Activated CD4-positive, alpha-beta T cell treated with anti-CD3 and anti-CD28 coated beads, Interleukin-2, amount 50 U/mL, for 48 hours (primary cell): ENCODE results near the gene MAMDC2.
"Not testable (repeated sequence)": the region's sequence is repeated elsewhere in the genome, so short reads cannot be mapped to it uniquely, and the experiment has no call there.

Experiments
- DNase-seq, 2 experiments: peaks; one replicate each; pipeline ENCODE4 v3.0.0-alpha.2; 2020

MAMDC2 gene

DNA sequence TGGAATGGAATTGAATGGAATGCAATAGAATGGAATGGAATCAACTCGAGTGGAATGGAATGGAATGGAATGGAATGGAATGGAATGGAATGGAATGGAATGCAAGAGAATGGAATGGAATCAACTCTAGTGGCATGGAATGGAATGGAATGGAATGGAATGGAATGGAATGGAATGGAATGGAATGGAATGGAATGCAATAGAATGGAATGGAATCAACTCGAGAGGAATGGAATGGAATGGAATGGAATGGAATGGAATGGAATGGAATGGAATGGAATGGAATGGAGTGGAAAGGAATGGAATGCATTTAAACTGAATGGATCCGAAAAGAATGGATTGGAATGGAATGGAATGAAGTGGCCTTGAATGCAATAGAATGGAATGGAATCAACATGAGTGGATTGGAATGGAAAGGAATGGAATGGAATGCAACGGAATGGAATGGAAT is 5.5 kb upstream of the MAMDC2 start:
- not testable (repeated sequence) for DNase-seq

DNA sequence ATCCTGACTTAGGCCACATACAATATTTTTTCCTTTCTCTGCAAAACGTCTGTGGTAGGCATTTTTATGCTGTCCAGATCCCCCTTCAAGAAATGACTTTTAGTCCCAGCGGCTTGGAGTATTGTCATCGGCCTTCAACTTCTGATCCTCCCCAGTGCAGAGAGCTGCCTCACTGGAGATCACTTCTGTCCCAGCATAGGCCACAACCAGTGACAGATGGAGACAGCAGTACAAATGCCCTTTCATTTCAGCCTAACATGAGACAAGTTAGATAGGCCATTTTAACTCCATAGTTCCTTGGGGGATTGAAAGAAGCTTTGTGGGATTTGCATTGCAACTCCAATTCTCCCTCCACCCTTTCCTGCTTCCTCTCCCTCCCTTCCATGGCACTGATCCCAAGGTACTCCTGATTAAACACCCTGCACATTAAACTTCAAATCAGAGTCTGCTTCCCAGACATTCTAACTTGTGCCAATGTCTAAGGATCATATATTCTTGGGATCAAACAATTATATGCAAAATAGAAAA is 3.2 kb upstream of the MAMDC2 start:
- DNase-seq: no peak

DNA sequence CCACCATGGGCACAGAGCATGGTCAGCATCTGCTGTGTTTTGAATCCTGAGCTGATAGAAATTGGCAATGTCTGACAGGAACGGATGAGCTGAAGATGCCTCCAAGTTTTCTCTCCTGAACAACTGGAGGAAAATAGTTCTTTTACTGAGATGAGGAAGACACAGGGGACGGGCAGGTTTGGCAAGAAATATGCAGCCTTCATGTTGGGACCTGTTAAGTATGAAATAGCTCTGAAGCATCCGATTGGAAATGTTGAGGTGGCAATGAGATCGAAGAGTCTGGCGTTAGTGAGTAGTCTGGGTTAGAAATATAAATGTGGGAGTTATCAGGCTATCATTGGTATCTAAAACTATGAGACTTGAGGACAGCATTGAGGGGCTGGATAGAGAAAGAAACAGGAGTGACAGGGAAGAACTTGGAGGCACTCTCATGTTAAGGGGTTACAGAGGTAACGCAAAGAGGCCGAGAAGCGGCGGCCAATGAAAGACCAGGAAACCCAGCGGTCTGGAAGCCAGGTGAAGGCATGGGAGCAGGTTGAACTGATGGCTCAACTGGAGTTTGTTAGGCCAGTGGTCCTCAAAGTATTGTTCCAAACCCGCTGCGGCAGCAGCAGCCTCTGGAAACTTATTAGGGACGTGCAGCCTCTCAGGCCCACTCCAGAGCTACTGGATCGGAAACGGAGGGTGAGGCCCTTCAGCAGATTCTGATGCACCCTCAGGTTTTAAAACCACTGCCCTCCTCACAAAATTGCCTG is 1.0 kb upstream of the MAMDC2 start:
- DNase-seq: no peak

DNA sequence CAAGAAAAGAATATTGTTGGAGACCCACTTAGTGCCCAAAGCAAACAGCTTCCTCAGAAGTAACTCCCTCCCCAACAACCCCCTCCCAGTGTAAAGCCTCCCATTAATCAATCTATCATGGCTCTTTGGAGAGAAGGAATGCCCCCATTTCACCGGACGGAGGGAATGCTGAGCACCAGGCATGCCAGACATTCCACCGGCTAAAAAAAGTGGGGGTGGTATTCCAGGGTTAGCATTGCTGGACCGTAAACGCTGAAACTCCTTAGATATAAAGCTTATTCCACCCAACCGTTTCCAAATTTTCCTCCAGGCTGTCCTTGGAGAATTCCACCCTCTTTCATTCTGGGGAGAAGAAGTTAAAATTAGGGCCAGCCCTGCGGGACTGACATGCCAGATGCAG is 363 bp upstream of the MAMDC2 start:
- no peak for DNase-seq

DNA sequence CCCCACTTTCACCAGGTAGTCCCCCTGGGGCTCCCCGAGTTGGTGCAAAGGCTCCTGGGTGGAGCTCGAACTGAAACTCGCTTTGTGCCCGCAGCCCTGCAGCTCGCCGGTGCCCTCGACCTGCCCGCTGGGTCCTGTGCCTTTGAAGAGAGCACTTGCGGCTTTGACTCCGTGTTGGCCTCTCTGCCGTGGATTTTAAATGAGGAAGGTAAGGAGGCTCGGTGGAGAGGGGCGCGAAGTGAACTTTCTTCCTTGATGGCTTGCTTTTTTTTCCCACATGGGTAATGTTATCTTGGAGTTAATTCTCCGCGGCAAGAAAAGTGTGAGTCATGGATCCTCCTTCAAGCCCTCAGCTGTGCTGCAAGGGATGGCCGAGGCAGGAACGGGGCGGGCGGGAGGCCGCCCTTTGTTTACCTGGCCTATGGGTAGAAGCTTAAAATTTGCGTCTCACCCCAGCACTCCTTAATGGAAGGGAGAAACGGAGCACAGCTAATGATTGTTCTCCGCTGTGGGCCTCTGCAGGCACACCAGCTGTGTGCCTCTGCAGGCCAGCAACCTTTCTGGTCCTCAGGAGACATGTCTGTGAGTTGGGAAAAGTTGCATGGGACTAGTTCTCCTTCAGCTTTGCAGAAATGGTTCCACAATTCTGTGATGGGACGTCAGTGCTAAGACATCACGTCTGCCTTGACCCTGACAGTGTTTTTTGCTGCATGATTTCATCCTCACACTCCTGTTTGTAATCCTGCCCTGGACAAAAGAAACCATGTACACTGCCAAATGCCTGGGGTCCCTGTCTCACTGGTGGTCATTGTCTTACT is 1.1 kb downstream of the MAMDC2 start:
- no peak for DNase-seq

DNA sequence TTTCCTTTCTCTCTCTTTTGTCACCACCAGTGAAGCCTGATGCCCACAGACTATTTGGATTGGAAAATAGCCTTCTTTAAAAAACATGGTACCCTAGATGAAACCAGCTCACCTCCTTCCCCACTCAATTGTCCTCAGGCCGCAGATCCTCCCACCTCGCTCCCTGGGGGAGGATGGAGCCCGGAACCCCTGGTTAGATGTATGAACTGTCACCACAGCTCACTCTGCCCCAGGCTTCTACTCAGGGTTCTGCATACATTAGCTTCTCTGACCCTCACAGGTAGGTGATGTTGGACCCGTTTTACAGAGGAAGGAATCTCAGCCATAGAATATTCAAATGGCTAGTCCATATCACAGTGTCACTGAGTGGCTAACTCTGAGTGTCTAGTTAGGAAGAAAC is 1.8 kb downstream of the MAMDC2 start:
- no peak for DNase-seq

DNA sequence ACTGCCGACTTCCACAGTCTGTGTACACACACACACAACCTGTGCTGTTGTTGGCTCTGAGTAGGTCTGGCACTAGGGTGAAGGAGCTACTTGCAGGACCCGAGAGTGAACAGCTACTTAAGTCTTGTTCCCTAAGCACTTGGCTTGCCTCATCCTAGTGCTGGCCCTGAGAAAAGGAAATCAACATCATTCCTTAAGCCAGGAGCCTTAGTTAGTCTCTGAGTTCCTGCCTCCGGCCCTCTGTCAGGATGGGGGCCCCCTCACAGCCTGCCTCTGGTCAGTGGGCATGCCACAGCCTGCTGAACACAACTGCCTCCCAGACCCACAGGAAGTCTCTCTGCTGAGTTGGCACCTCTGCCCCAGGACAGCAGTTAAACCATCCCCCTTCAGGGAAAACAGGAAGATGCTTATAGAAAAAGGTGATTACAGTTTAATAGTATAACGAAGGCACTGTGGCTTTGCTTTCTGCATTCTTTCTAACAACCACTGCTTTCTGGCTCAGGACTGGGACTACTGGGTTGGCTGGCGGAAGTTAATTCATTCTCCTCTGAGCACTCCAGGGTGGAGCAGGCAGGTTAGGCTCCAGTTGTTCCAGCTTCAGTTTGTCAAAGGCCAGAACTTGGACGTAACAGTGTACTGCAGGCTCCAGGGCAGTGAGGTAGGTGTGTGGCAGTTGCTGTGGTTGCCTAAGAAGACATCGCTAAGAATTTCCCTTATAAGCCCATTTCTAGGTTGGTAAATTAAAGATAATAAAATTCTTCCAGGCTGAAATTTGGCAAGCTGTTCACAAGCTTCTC is 2.8 kb downstream of the MAMDC2 start:
- DNase-seq: no peak

DNA sequence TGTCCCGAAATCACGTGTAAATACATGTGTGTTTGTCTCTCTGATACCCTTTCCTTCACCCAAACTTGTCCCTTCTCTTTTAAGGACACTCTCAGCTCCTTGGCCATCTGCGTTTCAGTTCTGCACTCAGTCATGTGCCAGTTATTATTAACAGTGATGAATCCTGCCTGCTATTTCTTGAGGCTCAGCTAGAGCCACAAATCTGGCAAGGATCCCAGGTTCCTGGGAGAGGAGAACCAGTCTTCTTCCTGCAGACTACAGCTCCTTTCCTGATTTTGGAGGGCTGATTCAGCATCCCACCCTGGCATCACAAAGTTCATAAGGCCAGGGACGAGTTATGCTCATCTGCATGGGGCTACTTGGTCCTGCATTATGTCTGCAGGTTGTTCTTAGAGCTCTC is 5.6 kb downstream of the MAMDC2 start:
- no peak for DNase-seq

DNA sequence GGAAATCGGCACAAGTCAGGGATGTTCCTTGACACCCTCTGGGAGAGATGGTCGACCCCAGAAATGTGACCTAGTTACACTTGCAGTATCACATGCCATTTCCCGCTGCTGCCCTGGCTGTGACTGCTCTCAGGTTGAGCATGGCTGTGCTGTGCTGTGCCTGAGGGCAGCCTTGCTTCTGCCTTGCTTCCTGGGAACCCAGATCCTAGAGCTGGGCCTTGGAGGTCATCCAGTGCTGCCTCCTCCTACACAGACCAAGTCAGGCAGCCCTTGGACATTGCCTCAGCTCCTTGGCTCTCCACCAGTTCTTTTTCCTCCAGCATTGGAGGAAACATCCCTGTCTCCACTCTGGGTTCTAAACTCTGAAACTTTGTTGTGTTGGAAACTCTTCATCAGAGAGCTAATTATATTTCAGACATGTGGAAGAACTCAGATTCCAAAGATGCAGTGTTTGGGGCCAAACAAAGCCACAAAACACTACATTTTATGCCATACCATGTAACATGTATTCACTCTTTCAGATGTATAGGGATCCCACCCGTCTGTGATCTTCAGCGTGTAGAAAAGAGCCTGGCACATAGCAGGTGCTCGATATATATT is 6.1 kb downstream of the MAMDC2 start:
- no peak for DNase-seq

DNA sequence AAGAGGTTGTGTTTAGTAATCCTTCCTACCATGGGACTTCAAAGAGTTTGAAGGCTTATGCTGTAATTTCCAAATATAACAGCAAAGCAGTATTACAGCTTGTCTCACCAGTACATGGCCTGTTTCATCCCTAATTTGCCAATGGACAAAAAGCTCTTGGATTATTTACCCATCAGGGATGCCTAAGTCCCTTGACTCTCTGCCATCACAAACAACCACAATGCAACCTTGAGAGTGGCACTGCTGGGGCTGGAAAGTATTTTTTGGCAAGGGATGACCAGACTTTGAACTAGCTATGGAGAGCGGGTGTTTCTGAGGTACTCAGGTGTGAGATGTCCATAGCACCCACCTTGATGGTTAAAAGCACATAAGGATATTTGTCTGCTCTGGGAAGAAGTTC is 9.1 kb downstream of the MAMDC2 start:
- DNase-seq: no peak

DNA sequence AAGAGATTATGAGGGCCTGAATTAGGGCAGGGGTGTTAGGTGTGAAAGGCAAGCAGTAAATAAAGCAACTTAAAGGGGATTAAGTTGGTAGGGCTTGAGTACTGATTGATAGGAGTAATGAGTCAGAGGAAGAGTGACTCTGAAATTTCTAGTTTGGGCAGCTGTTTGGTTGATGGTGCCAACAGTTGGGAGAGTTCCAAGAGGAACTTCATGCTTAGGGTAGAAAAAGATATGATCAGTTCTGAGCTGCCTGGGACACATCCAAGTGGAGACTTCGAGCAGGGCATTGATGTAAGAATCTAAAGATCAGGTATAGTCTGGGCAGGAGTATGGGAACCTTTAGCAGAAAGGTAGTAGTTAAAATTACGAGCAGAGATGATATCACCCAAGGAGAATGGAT is 10.2 kb downstream of the MAMDC2 start:
- no peak for DNase-seq

DNA sequence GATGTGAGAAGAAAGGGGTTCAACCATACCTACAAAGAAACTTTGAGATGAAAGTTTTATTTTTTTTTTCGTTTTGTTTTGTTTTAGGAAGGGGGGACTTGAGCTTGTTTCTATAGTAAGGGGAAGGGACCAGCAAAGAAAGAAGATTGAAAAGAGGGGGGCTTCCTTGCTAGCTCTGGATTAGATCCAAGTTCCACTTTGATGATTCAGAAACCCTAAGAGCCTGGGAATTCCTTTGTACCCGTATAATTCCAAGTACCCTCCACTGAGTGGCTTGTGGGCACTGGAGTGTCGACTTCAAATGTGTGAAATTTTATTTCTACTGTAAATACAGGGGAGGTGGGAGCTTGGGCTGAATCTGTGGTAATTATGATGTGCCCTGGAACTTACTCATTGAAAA is 10.9 kb downstream of the MAMDC2 start:
- DNase-seq: no peak

DNA sequence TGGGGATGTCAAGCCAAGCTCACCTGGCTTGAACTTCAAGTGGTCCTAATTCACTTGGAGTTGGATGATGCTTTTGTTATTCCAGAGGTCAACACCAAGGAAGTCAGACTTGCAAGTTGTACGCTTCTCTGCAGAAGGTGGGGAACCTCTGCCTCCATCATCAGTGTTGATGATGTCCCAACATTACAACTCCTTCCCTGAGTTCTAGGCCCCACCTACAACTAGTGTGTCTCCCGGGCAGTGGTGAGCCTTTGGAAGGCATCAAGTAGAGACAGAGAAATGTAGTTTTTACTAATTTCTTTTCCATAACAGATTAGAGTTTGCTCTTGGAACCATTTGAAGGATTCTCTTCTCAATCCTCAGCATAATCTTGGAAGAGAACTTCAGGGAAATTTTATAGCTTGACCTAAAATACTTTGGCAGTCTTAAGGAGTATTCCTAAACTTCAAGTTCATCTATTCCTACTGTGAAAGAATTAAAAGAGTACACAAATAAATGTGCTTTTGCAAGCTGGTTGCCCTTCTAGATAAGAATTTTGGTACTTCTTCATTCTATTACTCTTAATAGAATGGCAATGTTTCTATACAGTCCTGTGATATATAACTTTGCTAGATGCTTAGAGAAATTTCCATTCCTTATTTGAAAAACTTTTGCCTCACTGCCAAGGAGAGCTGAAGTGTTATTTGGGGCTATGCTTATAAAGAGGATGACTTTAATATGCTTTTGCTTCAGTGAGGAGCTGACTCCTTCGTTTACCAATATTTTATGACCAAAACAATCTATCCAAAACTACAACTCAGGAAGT is 12.0 kb downstream of the MAMDC2 start:
- no peak for DNase-seq

DNA sequence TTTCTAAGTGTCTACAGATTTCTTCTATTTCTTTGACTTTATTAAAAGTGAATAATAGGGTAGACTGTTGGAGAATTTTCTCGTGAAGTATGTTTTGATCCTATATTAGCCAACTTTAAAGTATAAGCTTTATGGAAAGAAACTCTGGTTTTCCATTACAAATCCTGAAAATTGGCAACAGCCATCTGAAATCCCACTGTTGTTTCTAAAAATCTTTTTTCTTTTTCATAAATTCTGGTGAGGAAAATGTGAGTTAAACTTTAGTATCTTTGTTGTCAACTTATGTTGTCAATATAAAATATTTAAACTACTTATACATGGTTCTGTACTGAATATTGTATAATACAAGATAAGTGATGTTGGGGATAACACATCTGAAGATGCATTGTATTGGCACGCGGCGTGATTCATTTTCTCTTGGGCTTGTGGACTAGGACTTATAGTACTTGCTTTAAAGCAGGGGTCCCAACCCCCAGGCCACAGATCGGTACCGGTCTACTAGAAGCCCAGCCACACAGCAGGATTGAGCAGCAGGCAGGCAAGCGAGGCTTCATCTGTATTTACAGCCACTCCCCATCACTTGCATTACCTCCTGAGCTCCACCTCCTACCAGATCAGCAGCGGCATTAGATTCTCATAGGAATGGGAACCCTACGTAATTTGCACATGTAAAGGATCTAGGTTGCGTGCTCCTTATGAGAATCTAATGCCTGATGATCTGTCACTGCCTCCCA is 12.7 kb downstream of the MAMDC2 start:
- DNase-seq: no peak

DNA sequence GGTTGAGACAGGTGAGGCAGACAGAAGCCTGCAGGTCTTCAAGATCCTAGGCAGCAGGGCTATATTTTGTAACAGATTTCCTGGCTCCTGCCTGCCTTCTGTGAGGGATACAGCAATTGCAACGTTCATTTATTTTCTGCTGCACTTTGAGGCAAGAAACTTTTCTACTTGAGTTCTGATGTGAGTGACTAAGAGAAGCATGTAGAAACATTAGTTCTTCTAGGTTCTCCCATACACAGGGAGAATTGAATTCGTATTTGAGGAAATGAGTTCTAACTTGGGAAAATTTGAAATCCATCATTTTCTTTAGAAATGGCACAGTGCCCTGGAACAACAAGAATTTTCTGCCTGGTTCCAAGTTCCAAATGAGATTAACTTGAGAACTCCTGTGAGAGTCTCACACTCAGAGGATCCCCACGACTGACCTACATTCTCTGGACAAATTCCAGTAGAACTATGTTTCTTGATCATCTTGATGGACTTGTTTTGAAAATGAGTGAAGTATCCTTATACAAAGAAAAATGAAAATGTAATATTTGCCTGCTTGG is 15.0 kb downstream of the MAMDC2 start:
- no peak for DNase-seq

DNA sequence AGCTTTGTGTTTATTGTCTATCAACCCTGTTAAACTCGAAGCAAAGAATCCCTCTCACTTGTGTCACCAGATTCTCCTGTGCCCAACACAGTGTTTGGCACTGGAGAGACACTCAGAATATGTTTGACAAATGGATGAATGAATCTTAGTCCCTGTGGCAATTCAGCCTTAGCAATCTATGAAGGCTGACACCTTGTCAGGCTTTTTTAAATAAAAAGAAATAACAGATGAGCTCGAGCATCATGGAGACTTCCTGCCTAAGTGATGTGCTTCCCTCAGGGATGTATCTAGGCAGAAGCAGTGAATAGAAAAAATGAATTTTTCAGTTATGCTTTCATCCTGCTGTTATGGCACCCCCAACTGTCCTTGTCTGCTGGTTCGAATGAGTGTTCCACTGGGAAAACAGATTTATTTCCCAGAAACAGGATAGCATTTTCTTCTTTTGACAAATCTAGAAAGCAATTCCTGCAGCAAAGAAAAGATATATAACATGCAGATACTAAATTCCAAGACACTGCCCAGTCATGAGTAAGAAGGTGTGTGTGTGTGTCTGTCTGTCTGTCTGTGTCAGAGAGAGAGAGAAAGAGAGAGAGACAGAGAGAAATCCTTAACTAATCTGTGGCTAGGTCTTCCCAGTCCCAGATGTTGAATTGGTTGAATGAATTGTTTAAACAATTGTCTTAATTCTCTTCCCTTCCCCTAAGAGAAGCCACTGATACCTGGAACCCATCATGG is 16.7 kb downstream of the MAMDC2 start:
- DNase-seq: no peak

DNA sequence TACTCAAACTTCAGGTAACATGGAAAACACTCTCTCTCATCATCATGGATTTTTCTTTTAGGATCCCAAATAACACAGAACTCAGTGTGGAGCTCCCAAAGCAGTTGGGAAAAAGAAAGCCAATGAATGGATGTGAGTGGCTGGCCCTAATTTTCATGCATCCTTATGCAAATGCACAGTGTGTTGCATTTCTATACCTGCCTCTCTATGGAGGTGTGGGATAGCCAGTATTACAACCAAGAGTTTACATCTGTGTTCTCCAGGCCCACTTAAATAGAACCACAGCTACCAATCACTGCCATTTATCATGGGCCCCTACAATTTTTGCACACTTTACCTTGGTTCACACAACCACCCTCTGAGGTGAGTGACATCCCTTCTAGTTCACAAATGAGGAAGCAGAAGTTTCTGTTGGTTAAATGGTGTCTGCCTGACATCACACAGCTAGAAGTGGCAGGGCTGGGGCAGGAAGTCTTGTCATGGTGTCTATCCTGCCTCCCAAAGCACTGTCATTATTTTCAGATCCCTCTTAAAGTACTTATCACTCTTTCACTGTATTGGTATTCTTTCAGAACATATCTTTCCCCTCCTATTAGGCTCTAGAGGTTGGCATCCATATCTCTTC is 17.3 kb downstream of the MAMDC2 start:
- DNase-seq: no peak

DNA sequence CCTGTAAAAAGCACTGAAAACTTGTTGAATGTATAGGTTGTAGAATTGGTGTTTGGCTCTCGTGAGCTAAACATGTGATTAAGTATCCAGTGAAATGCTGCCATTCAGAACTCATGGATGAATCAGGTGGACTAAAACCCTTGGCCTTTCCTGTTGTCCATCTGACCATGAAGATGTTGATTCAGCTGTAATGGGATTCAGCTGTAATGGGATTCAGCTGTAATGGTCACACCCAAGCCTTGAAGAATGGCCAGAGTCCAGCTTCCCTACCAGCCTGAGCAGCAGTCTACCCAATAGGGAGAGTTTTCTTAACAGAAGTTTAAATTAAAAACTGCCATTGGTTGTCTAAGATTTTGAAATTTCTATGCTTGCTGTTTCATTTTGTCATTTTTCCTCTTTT is 18.1 kb downstream of the MAMDC2 start:
- DNase-seq: no peak

DNA sequence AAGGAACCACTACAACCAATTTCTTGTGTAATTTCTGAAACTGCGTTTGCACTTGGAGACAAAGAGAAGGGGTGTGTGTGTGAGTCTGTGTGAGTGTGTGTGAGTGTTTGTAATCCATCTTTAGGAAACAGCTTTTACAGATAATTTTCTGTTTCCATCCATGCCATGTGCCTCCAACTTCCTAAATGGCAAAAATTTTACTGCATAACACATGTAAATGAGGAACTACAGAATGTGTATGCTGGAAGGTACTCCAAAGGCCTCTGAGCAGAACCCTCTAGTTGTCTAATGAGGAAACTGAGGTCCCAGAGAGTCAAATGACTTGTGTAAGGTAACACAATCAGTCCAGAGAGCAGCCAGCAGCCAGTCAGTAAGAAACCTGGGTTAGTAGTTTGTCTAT is 20.8 kb downstream of the MAMDC2 start:
- no peak for DNase-seq

DNA sequence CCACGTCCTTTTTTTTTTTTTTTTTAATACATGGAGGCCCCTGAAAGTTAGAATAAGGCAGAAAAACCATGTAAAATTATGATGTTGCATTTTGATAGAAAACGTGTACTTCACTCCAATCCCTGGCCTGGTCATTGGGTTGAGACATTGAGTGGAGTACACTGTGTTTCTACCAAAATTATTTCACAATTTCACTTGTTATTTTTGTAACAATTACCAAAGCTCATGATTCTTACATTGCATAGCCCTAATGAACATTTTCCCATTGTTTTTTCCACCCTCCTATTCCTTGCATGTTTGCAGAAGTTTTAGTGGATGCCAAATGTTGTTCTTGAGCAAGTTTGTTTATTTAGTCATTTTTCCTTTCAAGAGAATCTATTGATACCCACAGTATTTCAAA is 21.9 kb downstream of the MAMDC2 start:
- no peak for DNase-seq
